CD4-positive, alpha-beta T cell (primary cell): Measurements from ENCODE around the gene CUTC. TPM values are rescaled to one million over a fixed set of nuclear protein-coding genes. Genes with fewer than 3 reads are reported as not detected.

ENCODE experiments used
- ATAC-seq: fragments of 200-7000 bp; cut with Tn5 transposase; one replicate; pipeline ENCODE4 v1.10.0; 2022; ENCODE audit warnings: mild to moderate bottlenecking; ENCODE audit not compliant: poor library complexity
- CTCF ChIA-PET: fragments of 350-600 bp; sonication (Branson Sonifier 250); formaldehyde crosslinking; loops from one replicate; lab custom pipeline; 2021; ENCODE audit warnings: antibody characterized with exemption, inconsistent platforms; lab: Charles Lee
- POLR2A ChIA-PET: fragments of 350-600 bp; sonication (Branson Sonifier 250); formaldehyde crosslinking; loops from one replicate; lab custom pipeline; 2021; ENCODE audit warnings: antibody characterized with exemption, inconsistent platforms; lab: Charles Lee
- DNase-seq, 14 experiments: peaks; one replicate each; pipeline ENCODE4 v3.0.0-alpha.2; 2013 to 2020; ENCODE audit warnings: mixed read lengths in 2 of 14
- H3K27ac ChIP-seq, 2 donors: one replicate each; pipeline versions ENCODE4 v1.5.1 to v1.7.0; 2013; ENCODE audit warnings: low read length in 2 of 2, low read depth in 1 of 2, mild to moderate bottlenecking in 1 of 2
- H3K27me3 ChIP-seq, 2 experiments: 1 replicate in 1 of 2; 2 replicates in 1 of 2; pipeline versions ENCODE4 v1.6.1 to v1.7.0; 2013; ENCODE audit warnings: low read length in 2 of 2, control low read depth in 1 of 2, mild to moderate bottlenecking in 1 of 2, moderate library complexity in 1 of 2; ENCODE audit not compliant: insufficient read depth in 2 of 2, control insufficient read depth in 1 of 2
- H3K36me3 ChIP-seq: one replicate; pipeline ENCODE4 v1.6.1; 2013; ENCODE audit warnings: low read length, control low read depth; ENCODE audit not compliant: insufficient read depth
- H3K4me1 ChIP-seq: one replicate; pipeline ENCODE4 v1.6.1; 2013; ENCODE audit warnings: low read length, control low read depth; ENCODE audit not compliant: insufficient read depth
- H3K4me3 ChIP-seq: one replicate; pipeline ENCODE4 v1.5.1; 2013; ENCODE audit warnings: mild to moderate bottlenecking, low read length, moderate library complexity
- H3K9me3 ChIP-seq, 2 experiments: 1 replicate in 1 of 2; 2 replicates in 1 of 2; pipeline versions ENCODE4 v1.6.1 to v1.7.0; 2013; ENCODE audit warnings: low read length in 2 of 2, mild to moderate bottlenecking in 2 of 2, control low read depth in 1 of 2, moderate library complexity in 1 of 2; ENCODE audit not compliant: control insufficient read depth in 1 of 2, insufficient read depth in 1 of 2
- H3K27ac Mint-ChIP-seq: one replicate; pipeline ENCODE4 v1.8.0; 2020; ENCODE audit warnings: mixed read lengths
- H3K27me3 Mint-ChIP-seq: one replicate; pipeline ENCODE4 v1.8.0; 2021; ENCODE audit warnings: mixed read lengths
- H3K36me3 Mint-ChIP-seq: one replicate; pipeline ENCODE4 v1.8.0; 2021; ENCODE audit warnings: low read depth, mixed read lengths
- H3K4me1 Mint-ChIP-seq: one replicate; pipeline ENCODE4 v1.8.0; 2021; ENCODE audit warnings: low read depth, mixed read lengths
- H3K4me3 Mint-ChIP-seq: one replicate; pipeline ENCODE4 v1.8.0; 2020; ENCODE audit warnings: mild to moderate bottlenecking, mixed read lengths
- H3K9me3 Mint-ChIP-seq: one replicate; pipeline ENCODE4 v1.8.0; 2020; ENCODE audit warnings: mixed read lengths
- CTCF ChIP-seq: fragments of 200-600 bp; IDR thresholded peaks from one replicate; pipeline ENCODE4 v1.8.0; 2022; ENCODE audit warnings: antibody characterized with exemption, mild to moderate bottlenecking
- intact Hi-C, 2 experiments: fragments of 100-400 bp; cut with DNase I in 1 of 2; cut with micrococcal nuclease in 1 of 2; formaldehyde crosslinking; loops; one replicate each; pipeline versions ENCODE4 v1.15.1 to v1.9.0; 2023 to 2025; cut with DNase I, micrococcal nuclease
- total RNA-seq, 174 experiments: library from RNA in 2 of 174; stranded (reverse) in 2 of 174; gene quantifications; one replicate each; pipeline ENCODE4 v1.2.3 and lab custom pipeline; 2021 to 2026

CUTC gene
- total RNA-seq, 2 experiments from 2014 or later, result 14.1 to 16.0 TPM

GRCh38 chr10:99781734-99782429, 49.8 kb downstream of the CUTC start:
- Mint-ChIP-seq H3K27me3 (no peaks in the 10 kb centered on the region), H3K36me3 (no peaks in the 10 kb centered on the region), H3K4me1 (no peaks in the 10 kb centered on the region), H3K27ac (no peak overlapping the region), H3K9me3 (peaks cover 3% of the 10 kb centered on the region), H3K4me3 (no peak overlapping the region)
- no peak for ATAC-seq
- intact Hi-C loops, result no loop called here
- no peaks in the 10 kb centered on the region for H3K27me3 ChIP-seq
- H3K9me3 ChIP-seq, result no peaks in the 10 kb centered on the region
- CTCF ChIA-PET, result no interaction called here
- H3K4me3 ChIP-seq, result no peak overlapping the region
- H3K4me1 ChIP-seq, result no peaks in the 10 kb centered on the region
- no peaks in the 10 kb centered on the region for H3K36me3 ChIP-seq
- POLR2A ChIA-PET, result no interaction called here
- TF ChIP-seq CTCF, result no peak
- no peak overlapping the region for H3K27ac ChIP-seq
- no peak for DNase-seq

GRCh38 chr10:99782447-99783286, 50.6 kb downstream of the CUTC start, which contains the start of gene ABCC2:
Gene ABCC2, plus strand, starts transcription at chr10:99782640. Its CDS starts 205 bp downstream, at chr10:99782845.
- H3K36me3 Mint-ChIP-seq, result no peaks in the 10 kb centered on the region
- H3K27me3 ChIP-seq, result no peaks in the 10 kb centered on the region
- no peak within 1 kb of the TSS for H3K27ac ChIP-seq
- intact Hi-C loops, result no loop called here
- TF ChIP-seq CTCF, result no peak
- no peaks in the 10 kb centered on the region for H3K36me3 ChIP-seq
- peaks cover 3% of the 10 kb centered on the region for H3K9me3 Mint-ChIP-seq
- H3K4me3 ChIP-seq, result no peak within 1 kb of the TSS
- ATAC-seq, result no peak
- H3K9me3 ChIP-seq, result no peaks in the 10 kb centered on the region
- H3K27me3 Mint-ChIP-seq, result no peaks in the 10 kb centered on the region
- DNase-seq, result no peak
- ChIA-PET POLR2A (no interaction called here), CTCF (no interaction called here)
- H3K4me1 ChIP-seq, result no peaks in the 10 kb centered on the region
- no peak within 1 kb of the TSS for H3K4me3 Mint-ChIP-seq
- no peaks in the 10 kb centered on the region for H3K4me1 Mint-ChIP-seq
- H3K27ac Mint-ChIP-seq, result no peak within 1 kb of the TSS

- POLR2A ChIA-PET, result no interaction called here
- Mint-ChIP-seq H3K9me3 (no peaks in the 10 kb centered on the region), H3K36me3 (no peaks in the 10 kb centered on the region), H3K4me1 (no peaks in the 10 kb centered on the region), H3K27me3 (no peaks in the 10 kb centered on the region), H3K27ac (no peak overlapping the region), H3K4me3 (no peak overlapping the region)
- Histone ChIP-seq H3K4me1 (no peaks in the 10 kb centered on the region), H3K36me3 (no peaks in the 10 kb centered on the region), H3K4me3 (no peak overlapping the region), H3K9me3 (no peaks in the 10 kb centered on the region), H3K27me3 (no peaks in the 10 kb centered on the region), H3K27ac (no peak overlapping the region)
- no peak for TF ChIP-seq CTCF
- DNase-seq (no peak), ATAC-seq (no peak)
- CTCF ChIA-PET, result no interaction called here
- intact Hi-C loops, result no loop called here
Observed at GRCh38 chr10:99784016-99784726, 52.1 kb downstream of the CUTC start.
